KOPT-K1 (cell line): ENCODE measurements around the gene ADRA2C.

Experiments used
- H3K27ac ChIP-seq: fragments of 200-600 bp; sonication (generic); 2 replicates; pipeline ENCODE4 v1.5.1; 2016; ENCODE audit warnings: antibody characterized with exemption, mild to moderate bottlenecking, low read depth, low read length; ENCODE audit not compliant: poor library complexity, severe bottlenecking
- H3K36me3 ChIP-seq: fragments of 200-600 bp; sonication (generic); 2 replicates; pipeline ENCODE4 v1.5.1; 2017; ENCODE audit warnings: antibody characterized with exemption, mild to moderate bottlenecking, low read length, moderate library complexity; ENCODE audit not compliant: insufficient read depth
- H3K9me3 ChIP-seq: fragments of 200-600 bp; sonication (generic); 2 replicates; pipeline ENCODE4 v1.5.1; 2017; ENCODE audit warnings: antibody characterized with exemption, low read length, mild to moderate bottlenecking; ENCODE audit not compliant: insufficient read depth, poor library complexity, severe bottlenecking

The ADRA2C gene

DNA sequence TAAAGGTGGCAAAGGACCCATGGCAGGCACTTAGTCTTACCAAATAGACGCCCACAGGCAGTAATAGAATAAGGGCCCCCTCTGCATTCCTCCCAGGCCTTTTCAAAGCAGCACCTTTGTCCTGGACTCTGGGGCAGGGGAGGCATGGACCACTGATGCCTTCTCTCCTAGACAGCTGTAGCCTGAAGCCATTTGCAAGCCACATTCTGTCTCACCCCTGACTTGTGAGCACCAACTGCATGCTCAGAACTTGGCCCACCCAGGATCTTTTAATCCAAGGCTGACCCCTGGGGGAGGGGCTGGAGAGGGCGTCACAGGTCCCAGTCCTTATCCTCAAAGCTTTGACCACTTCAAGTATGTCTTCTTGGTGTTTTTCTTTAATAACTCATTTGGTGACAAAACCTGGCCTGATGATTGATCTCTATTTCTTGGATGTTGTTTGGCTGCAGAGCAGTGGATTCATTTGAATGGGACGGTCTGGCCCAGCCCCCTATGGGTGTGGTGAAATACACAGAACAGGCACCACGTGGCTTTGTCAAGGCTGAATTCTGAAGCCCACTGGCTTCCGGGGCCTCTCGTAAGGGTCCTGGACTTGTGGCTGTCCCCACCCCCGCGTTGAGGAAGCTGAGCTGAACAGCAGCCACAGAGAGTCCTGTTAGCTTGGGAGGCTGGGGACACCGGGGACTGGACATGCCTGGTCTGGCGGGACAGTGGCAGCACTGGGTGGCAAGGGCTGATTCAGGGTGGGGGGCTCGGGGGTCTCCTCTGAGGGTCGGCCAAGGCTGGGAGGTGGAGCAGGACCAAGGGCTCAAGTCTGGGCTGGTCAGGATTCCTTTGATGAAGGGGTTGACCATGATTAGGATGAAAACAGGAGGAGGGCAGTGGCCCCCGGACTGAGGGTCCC lies 36.6 kb downstream of the ADRA2C start:
- no peak overlapping the region for H3K27ac ChIP-seq
- no peaks in the 10 kb centered on the region for H3K36me3 ChIP-seq
- no peaks in the 10 kb centered on the region for H3K9me3 ChIP-seq

GRCh38 chr4:3803475-3803847 lies 37.3 kb downstream of the ADRA2C start:
- no peak overlapping the region for H3K27ac ChIP-seq
- H3K36me3 ChIP-seq = no peaks in the 10 kb centered on the region
- H3K9me3 ChIP-seq = no peaks in the 10 kb centered on the region

GRCh38 chr4:3803946-3804345 lies 37.8 kb downstream of the ADRA2C start:
- Histone ChIP-seq H3K27ac (no peak overlapping the region), H3K36me3 (no peaks in the 10 kb centered on the region)

DNA sequence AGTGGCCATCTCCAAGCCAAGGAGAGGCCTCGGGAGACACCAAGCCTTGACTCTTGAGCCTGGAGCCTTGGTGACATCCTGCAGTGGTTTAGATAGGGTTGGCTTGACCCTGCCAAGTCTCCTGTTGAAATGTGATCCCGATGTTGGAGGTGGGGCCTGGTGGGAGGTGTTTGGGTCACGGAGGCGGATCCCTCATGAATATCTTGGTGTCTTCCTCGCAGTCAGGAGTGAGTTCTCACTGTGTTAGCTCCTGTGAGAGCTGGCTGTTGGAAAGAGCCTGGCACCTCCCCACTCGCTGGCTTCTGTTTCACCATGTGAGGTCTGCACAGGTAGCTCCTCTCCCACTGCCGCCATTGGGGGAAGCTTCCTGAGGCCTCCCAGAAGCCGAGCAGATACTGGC lies 38.8 kb downstream of the ADRA2C start:
- Histone ChIP-seq H3K9me3 (no peaks in the 10 kb centered on the region), H3K27ac (no peak overlapping the region), H3K36me3 (no peaks in the 10 kb centered on the region)

More at GRCh38 chr4:3803946-3804345, 37.8 kb downstream of the ADRA2C start:
- no peaks in the 10 kb centered on the region for H3K9me3 ChIP-seq

- Histone ChIP-seq H3K36me3 (no peaks in the 10 kb centered on the region), H3K27ac (no peak overlapping the region), H3K9me3 (no peaks in the 10 kb centered on the region)
These were observed 39.5 kb downstream of the ADRA2C start for GRCh38 chr4:3805731-3806130.

DNA sequence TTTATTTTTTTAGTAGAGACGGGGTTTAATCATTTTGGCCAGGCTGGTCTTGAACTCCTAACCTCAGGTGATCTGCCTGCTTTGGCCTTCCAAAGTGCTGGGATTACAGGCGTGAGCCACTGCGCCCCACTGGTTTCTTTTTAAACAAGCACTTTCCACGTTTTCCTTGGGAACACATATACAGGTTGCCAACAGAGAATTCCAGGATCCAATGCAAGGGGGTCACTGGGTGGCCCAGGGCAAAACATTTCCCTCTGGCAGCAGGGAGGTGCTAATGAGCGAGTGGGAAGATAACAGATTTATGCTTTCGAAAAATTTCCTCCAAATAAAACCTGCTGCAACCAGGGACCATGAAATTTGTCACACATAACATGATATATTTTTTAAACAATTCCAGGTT lies 41.1 kb downstream of the ADRA2C start:
- Histone ChIP-seq H3K9me3 (no peaks in the 10 kb centered on the region), H3K27ac (no peak overlapping the region)

GRCh38 chr4:3807822-3808496 lies 41.8 kb downstream of the ADRA2C start:
- no peaks in the 10 kb centered on the region for H3K9me3 ChIP-seq

More for the DNA sequence above, 41.1 kb downstream of the ADRA2C start:
- H3K36me3 ChIP-seq = no peaks in the 10 kb centered on the region

DNA sequence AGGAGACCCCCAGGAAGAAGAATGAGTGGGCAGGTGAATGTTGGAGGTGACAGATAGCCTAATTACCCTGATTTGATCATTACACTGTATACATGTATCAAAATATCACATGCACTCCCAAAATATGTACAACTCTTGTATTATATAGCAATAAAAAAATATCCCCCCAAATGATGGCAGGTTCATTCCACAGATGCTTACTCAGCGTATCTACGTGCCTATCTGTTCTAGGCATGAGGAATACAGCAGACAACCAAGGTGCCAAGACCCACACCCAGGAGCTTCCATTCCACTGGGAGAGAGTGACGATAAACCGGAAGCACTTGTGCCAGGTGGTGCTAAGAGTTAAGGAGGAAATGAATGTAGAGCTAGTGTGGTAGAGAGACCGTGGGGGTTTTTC lies 42.4 kb downstream of the ADRA2C start:
- Histone ChIP-seq H3K36me3 (no peaks in the 10 kb centered on the region), H3K27ac (no peak overlapping the region), H3K9me3 (no peaks in the 10 kb centered on the region)

More at GRCh38 chr4:3807822-3808496, 41.8 kb downstream of the ADRA2C start:
- Histone ChIP-seq H3K36me3 (no peaks in the 10 kb centered on the region), H3K27ac (no peak overlapping the region)

DNA sequence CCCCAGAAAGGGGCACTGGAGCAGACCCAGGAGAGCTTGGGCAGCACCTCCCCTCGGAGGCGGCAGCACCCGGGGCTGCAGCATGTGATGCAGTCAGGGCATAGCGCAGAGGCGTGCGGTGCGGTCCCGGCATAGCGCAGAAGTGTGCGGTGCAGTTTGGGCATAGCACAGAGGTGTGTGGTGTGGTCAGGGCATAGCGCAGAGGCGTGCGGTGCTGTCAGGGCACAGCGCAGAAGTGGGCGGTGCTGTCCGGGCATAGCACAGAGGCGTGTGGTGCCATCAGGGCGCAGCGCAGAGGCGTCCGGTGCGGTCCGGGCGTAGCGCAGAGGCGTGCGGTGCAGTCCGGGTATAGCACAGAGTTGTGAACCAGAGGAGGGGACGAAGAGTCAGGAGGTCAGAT lies 42.8 kb downstream of the ADRA2C start:
- H3K36me3 ChIP-seq = no peaks in the 10 kb centered on the region
- no peak overlapping the region for H3K27ac ChIP-seq
- no peaks in the 10 kb centered on the region for H3K9me3 ChIP-seq

GRCh38 chr4:3809451-3810110 lies 43.4 kb downstream of the ADRA2C start:
- Histone ChIP-seq H3K9me3 (no peaks in the 10 kb centered on the region), H3K36me3 (no peaks in the 10 kb centered on the region), H3K27ac (no peak overlapping the region)

GRCh38 chr4:3810111-3810680 lies 44.0 kb downstream of the ADRA2C start:
- Histone ChIP-seq H3K9me3 (no peaks in the 10 kb centered on the region), H3K27ac (no peak overlapping the region), H3K36me3 (no peaks in the 10 kb centered on the region)

DNA sequence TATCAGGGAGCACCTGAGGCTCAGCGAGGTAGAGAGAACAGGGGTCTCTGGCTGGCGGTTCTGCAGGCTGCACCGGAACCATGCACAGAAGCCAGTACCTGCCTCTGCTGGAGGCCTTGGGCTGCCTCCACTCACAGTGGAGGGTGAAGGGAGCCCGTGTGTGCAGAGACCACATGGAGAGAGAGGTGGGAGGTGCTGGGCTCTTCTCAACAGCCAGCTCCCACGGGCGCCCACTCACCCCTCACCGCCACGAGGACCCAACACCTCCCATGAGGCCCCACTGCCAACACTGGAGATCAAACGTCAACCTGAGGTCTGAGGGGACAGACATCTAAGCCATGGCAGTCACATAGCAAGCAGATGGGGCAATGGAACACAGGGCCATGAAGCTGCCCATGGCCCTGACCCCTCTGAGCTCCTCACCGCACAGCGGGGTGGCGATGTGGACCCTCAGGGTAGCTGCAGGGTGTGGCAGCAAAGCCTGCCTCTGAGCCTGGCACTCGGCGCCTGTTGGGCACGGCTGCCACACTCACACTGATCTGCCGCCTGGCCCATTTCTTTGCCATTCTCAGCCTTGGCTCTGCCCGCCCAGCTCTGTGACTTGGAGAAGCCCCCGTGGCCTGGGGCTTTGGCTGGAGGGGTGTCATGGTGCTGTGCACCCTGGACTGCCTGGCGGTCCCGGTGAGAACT lies 44.8 kb downstream of the ADRA2C start:
- Histone ChIP-seq H3K9me3 (no peaks in the 10 kb centered on the region), H3K36me3 (no peaks in the 10 kb centered on the region)

DNA sequence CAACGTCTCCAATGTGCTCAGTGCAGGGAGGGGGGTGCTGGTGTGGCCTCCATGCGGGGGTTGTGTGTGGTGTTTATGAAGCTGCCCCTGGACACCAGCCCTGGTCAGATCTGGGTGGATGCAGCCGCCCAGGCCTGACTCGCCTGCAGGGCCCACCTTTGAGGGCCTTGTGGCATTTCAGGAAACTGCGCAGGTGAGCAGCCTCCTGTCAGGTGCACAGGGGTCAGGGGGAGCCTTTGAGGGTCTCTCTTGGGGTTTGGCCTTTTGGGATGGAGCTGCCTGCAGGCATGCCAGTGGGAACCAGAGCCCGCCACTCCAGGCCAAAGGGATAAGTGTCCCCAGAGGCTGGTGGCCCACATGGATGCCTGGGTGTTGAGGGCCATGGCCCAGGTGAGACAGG lies 45.4 kb downstream of the ADRA2C start:
- Histone ChIP-seq H3K9me3 (no peaks in the 10 kb centered on the region), H3K27ac (no peak overlapping the region)

More for the DNA sequence above, 44.8 kb downstream of the ADRA2C start:
- no peak overlapping the region for H3K27ac ChIP-seq

GRCh38 chr4:3812211-3812934 lies 46.2 kb downstream of the ADRA2C start:
- no peaks in the 10 kb centered on the region for H3K36me3 ChIP-seq
- H3K9me3 ChIP-seq = no peaks in the 10 kb centered on the region
- H3K27ac ChIP-seq = no peak overlapping the region

More for the DNA sequence above, 45.4 kb downstream of the ADRA2C start:
- no peaks in the 10 kb centered on the region for H3K36me3 ChIP-seq
